ENCODE measurements around the gene ALOX5AP.
"Not testable (repeated sequence)": the region's sequence is repeated elsewhere in the genome, so short reads cannot be mapped to it uniquely, and the experiment has no call there.

The ALOX5AP gene

GRCh38 chr13:30744056-30744680 lies 8.8 kb downstream of the ALOX5AP start:
- FAIRE-seq: peak; percentile 96

DNA sequence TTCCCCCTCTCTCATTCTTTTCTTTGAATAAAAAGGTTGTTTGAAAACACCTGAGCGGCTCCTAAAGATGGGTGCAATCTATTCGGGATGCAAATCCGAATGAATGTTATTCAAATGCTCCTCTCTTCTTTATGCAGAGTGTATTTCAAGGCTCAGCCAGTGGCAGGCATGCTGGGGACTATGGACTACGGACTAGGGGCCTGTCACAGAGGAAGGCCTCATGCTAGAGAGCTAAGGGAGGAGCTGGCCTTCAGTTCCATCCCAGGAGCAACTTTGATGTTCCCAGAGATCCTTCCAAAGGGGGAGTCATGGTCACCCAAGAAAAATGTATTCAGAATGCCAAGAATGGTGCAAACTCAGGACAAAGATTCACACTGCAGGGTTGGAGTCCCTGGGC lies 9.3 kb downstream of the ALOX5AP start:
- DNase-seq (ENCODE audit: insufficient read length, low spot score) (no peak), FAIRE-seq (no peak)
- TF ChIP-seq TAF1 (IDR thresholded peaks at IDR 0.05; ENCODE audit: low read depth, low read length) (no peak), POLR2AphosphoS5 (IDR thresholded peaks at IDR 0.05; ENCODE audit: low read depth, low read length) (no peak), PAX5 (IDR thresholded peaks at IDR 0.05; ENCODE audit: insufficient read depth, low read length, severe bottlenecking) (no peak), SPI1 (IDR thresholded peaks at IDR 0.05; ENCODE audit: low read depth, low read length) (no peak), POU2F2 (IDR thresholded peaks at IDR 0.05; ENCODE audit: low read depth, low read length) (no peak), POLR2A (IDR thresholded peaks at IDR 0.05; ENCODE audit: low read depth, low read length) (no peak)

More at GRCh38 chr13:30744056-30744680, 8.8 kb downstream of the ALOX5AP start:
- peak; percentile 71 for DNase-seq (ENCODE audit: insufficient read length, low spot score)
- no peak for TF ChIP-seq TAF1 (IDR thresholded peaks at IDR 0.05; ENCODE audit: low read depth, low read length)
- TF ChIP-seq PAX5 (IDR thresholded peaks at IDR 0.05; ENCODE audit: insufficient read depth, low read length, severe bottlenecking): peak; percentile 48
- TF ChIP-seq POLR2AphosphoS5 (IDR thresholded peaks at IDR 0.05; ENCODE audit: low read depth, low read length): no peak
- peak; percentile 68 for TF ChIP-seq POU2F2 (IDR thresholded peaks at IDR 0.05; ENCODE audit: low read depth, low read length)
- 0 out of 2 replicates have a peak, but pooled peaks have one; percentile 16 for TF ChIP-seq SPI1 (IDR thresholded peaks at IDR 0.05; ENCODE audit: low read depth, low read length)

- TF ChIP-seq POLR2AphosphoS5 (IDR thresholded peaks at IDR 0.05; ENCODE audit: low read depth, low read length): no peak
- TF ChIP-seq SPI1 (IDR thresholded peaks at IDR 0.05; ENCODE audit: low read depth, low read length): peak; percentile 29; the same call in 1 of the 2 replicates
- no peak for TF ChIP-seq POLR2A (IDR thresholded peaks at IDR 0.05; ENCODE audit: low read depth, low read length)
- no peak for TF ChIP-seq POU2F2 (IDR thresholded peaks at IDR 0.05; ENCODE audit: low read depth, low read length)
- DNase-seq (ENCODE audit: insufficient read length, low spot score) (no peak), FAIRE-seq (no peak)
These were observed 10.8 kb downstream of the ALOX5AP start for GRCh38 chr13:30745906-30746686.

GRCh38 chr13:30746791-30747190 lies 11.4 kb downstream of the ALOX5AP start:
- no peak for TF ChIP-seq SPI1 (IDR thresholded peaks at IDR 0.05; ENCODE audit: low read depth, low read length)
- TF ChIP-seq POLR2A (IDR thresholded peaks at IDR 0.05; ENCODE audit: low read depth, low read length): no peak
- no peak for FAIRE-seq
- DNase-seq (ENCODE audit: insufficient read length, low spot score): no peak

GRCh38 chr13:30747845-30748244 lies 12.5 kb downstream of the ALOX5AP start:
- DNase-seq (ENCODE audit: insufficient read length, low spot score); FAIRE-seq: not testable (repeated sequence)

DNA sequence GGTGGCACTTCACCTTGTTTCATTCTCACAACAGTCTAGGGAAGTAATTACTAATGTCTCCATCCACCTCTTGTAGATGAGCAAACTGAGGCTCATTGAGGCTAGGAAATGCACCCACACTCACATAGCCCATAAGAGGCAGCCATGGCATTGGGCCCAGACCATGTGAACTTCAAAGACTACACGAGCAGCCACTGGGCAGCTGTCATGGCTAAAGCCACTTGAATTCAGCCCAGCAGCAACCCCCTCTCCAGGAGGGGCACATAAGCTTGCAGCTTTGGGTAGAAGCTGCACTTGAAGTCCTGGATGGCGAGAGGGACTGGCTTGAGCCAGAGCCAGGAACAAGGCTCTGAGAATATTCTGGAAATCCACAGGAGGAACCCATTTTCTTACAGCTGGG lies 13.4 kb downstream of the ALOX5AP start:
- TF ChIP-seq PAX5 (IDR thresholded peaks at IDR 0.05; ENCODE audit: insufficient read depth, low read length, severe bottlenecking) (no peak), SPI1 (IDR thresholded peaks at IDR 0.05; ENCODE audit: low read depth, low read length) (no peak), TAF1 (IDR thresholded peaks at IDR 0.05; ENCODE audit: low read depth, low read length) (no peak), POU2F2 (IDR thresholded peaks at IDR 0.05; ENCODE audit: low read depth, low read length) (no peak), POLR2AphosphoS5 (IDR thresholded peaks at IDR 0.05; ENCODE audit: low read depth, low read length) (no peak), POLR2A (IDR thresholded peaks at IDR 0.05; ENCODE audit: low read depth, low read length) (no peak)
- FAIRE-seq: no peak

DNA sequence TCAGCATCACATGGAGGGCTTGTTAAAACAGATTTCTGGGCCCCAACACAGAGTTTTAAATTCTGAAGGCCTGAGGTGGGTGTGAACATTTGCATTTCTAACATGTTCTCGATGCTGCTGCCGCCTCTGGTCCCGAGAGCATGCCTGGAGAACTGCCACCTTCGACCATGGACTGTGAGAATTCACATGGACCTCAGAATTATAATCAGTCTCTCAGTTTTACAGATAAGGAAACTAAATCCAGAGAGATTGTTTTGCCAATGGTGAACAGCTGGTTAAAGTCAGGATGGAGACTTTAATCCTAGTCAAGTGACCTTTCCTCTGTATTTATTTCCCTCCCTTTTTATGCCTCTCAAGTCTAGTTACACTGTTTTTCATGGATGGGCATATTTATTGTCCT lies 14.7 kb downstream of the ALOX5AP start:
- TF ChIP-seq POLR2A (IDR thresholded peaks at IDR 0.05; ENCODE audit: low read depth, low read length): no peak
- TF ChIP-seq PAX5 (IDR thresholded peaks at IDR 0.05; ENCODE audit: insufficient read depth, low read length, severe bottlenecking): no peak
- no peak for TF ChIP-seq POLR2AphosphoS5 (IDR thresholded peaks at IDR 0.05; ENCODE audit: low read depth, low read length)
- TF ChIP-seq SPI1 (IDR thresholded peaks at IDR 0.05; ENCODE audit: low read depth, low read length): no peak
- TF ChIP-seq POU2F2 (IDR thresholded peaks at IDR 0.05; ENCODE audit: low read depth, low read length): no peak
- FAIRE-seq: no peak
- DNase-seq (ENCODE audit: insufficient read length, low spot score): no peak

More for the DNA sequence above, 13.4 kb downstream of the ALOX5AP start:
- DNase-seq (ENCODE audit: insufficient read length, low spot score): no peak

- DNase-seq (ENCODE audit: insufficient read length, low spot score): no peak
- FAIRE-seq: no peak
These were observed 16.0 kb downstream of the ALOX5AP start for GRCh38 chr13:30751183-30751933.

DNA sequence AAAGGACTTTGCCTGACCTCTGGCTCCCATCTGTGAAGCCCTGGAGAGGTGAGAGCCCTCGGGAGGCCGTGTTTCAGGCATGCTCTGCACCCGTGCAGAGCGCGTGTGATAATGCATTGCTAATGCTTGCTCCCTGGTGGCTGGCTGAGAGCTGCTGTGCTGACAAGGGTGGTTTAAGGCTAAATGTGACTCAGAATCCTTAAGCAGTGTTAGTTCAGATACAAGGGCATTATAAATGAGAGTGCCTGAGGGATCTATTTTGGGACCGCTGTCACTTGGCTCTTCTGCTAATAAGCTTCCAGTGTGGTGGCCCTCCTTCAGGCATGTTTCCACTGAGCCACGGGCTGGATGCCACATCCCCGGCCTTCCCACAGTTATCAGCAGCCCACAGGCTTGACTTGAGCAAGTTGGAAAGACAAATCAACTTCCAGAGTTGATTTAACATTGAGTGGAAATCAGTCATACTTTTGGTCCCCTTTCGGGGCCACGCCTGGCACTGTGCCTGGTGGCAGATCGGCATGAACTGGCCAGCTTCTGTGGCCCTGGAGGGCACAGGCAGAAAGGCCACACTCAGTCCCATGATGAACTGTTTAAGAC lies 17.0 kb downstream of the ALOX5AP start:
- FAIRE-seq: peak; percentile 28
- DNase-seq (ENCODE audit: insufficient read length, low spot score): no peak
- TF ChIP-seq SPI1 (IDR thresholded peaks at IDR 0.05; ENCODE audit: low read depth, low read length) (no peak), PAX5 (IDR thresholded peaks at IDR 0.05; ENCODE audit: insufficient read depth, low read length, severe bottlenecking) (no peak), POLR2AphosphoS5 (IDR thresholded peaks at IDR 0.05; ENCODE audit: low read depth, low read length) (no peak), POU2F2 (IDR thresholded peaks at IDR 0.05; ENCODE audit: low read depth, low read length) (no peak)

More at GRCh38 chr13:30751183-30751933, 16.0 kb downstream of the ALOX5AP start:
- TF ChIP-seq POLR2AphosphoS5 (IDR thresholded peaks at IDR 0.05; ENCODE audit: low read depth, low read length) (no peak), PAX5 (IDR thresholded peaks at IDR 0.05; ENCODE audit: insufficient read depth, low read length, severe bottlenecking) (no peak), SPI1 (IDR thresholded peaks at IDR 0.05; ENCODE audit: low read depth, low read length) (no peak), POU2F2 (IDR thresholded peaks at IDR 0.05; ENCODE audit: low read depth, low read length) (no peak), TAF1 (IDR thresholded peaks at IDR 0.05; ENCODE audit: low read depth, low read length) (no peak), POLR2A (IDR thresholded peaks at IDR 0.05; ENCODE audit: low read depth, low read length) (no peak)
